Thyroid gland (tissue), 4 donors: ENCODE measurements around the gene CLIC3. TPM values are rescaled to one million over a fixed set of nuclear protein-coding genes. Genes with fewer than 3 reads are reported as not detected.

Experiments
- DNase-seq, 2 donors: peaks; one replicate each; pipeline ENCODE4 v3.0.0-alpha.2; 2019
- H3K27ac ChIP-seq, 3 donors: fragments of 200-600 bp; sonication (generic); 1 replicate in 2 of 3; 2 replicates in 1 of 3; pipeline ENCODE4 v1.5.1; 2016 to 2019; ENCODE audit warnings: mild to moderate bottlenecking in 1 of 3, moderate library complexity in 1 of 3
- H3K27me3 ChIP-seq: fragments of 200-600 bp; sonication (generic); one replicate; pipeline ENCODE4 v1.5.1; 2019
- H3K36me3 ChIP-seq, 2 donors: fragments of 200-600 bp; sonication (generic); one replicate each; pipeline ENCODE4 v1.5.1; 2016 to 2019
- H3K4me1 ChIP-seq, 2 donors: fragments of 200-600 bp; sonication (generic); one replicate each; pipeline ENCODE4 v1.5.1; 2017 to 2019
- H3K4me3 ChIP-seq, 3 donors: fragments of 200-600 bp; sonication (generic); replicated peaks in 1 of 3; 1 replicate in 2 of 3; 2 replicates in 1 of 3; pipeline ENCODE4 v1.5.1; 2016; ENCODE audit warnings: mild to moderate bottlenecking in 1 of 3
- H3K9me3 ChIP-seq: fragments of 200-600 bp; sonication (generic); one replicate; pipeline ENCODE4 v1.5.1; 2017
- POLR2A ChIP-seq, 2 donors: fragments of 450-650 bp; IDR thresholded peaks; one replicate each; pipeline ENCODE4 v1.6.1; 2017; ENCODE audit warnings: antibody characterized with exemption in 2 of 2, mild to moderate bottlenecking in 2 of 2, moderate library complexity in 1 of 2
- WGBS, 2 donors: methylation state at CpG; one replicate each; pipeline ENCODE4 v1.1.5; 2017; 5-methylcytosine and 5-hydroxymethylcytosine counted together
- intact Hi-C: fragments of 100-400 bp; cut with DNase I; formaldehyde crosslinking; loops from one replicate; pipeline ENCODE4 v1.15.1; 2023
- total RNA-seq, 4 donors: library from RNA; depleted of rRNA; stranded (reverse); fragments of >200 nt; gene quantifications; one replicate each; pipeline ENCODE4 v1.2.3, GENCODE V29; 2016
- TF ChIP-seq, protein P1 (sequence below), 6 experiments: fragments of 200-600 bp in 3 of 6; fragments of 450-650 bp in 3 of 6; sonication (generic) in 3 of 6; IDR thresholded peaks; one replicate each; pipeline ENCODE4 v1.5.1; 2016 to 2019; ENCODE audit warnings: antibody characterized with exemption in 6 of 6, mild to moderate bottlenecking in 2 of 6, inconsistent platforms in 1 of 6, moderate library complexity in 1 of 6

The CLIC3 gene
- total RNA-seq, 4 donors from 2014 or later, result 97.7 to 301 (median 268) TPM

DNA sequence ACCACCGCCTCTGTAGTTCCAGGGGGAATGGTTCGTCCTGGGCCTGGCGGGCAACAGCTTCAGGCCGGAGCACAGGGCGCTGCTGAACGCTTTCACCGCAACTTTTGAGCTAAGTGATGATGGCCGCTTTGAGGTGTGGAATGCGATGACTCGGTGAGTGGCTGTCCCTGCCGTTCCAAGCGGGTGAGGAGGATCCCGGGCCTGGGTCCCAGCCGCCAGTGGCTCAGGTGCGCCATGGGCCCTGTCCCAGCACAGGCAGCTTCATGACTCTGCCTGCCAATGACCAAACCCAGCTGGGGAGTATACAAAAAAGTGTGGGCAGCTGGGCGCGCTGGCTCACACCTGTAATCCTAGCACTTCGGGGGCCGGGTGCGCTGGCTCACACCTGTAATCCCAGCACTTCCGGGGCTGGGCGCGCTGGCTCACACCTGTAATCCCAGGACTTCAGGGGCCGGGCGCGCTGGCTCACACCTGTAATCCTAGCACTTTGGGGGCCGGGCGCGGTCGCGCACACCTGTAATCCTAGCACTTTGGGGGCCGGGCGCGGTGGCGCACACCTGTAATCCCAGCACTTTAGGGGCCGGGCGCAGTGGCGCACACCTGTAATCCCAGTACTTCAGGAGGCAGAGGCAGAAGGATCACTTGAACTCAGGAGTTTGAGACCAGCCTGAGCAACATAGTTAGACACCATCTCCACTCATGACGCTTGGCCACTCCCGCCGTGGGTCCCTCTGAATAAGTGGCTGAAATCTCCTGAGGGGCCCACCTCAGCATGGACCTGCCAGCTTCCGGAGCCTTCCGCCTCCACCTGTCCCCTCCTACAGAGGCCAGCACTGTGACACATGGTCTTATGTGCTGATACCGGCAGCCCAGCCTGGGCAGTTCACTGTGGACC, 43.2 kb downstream of the CLIC3 start:
- Histone ChIP-seq H3K27me3 (no peaks in the 10 kb centered on the region), H3K27ac (peak overlapping the region; percentile 78 to 96 (median 95)), H3K9me3 (no peaks in the 10 kb centered on the region), H3K36me3 (no peaks in the 10 kb centered on the region), H3K4me1 (peaks cover 38 to 52% of the 10 kb centered on the region in 2 donors), H3K4me3 (peak overlapping the region in 1 of 3 donors; percentile 23)
- WGBS, 2 donors, result 65 to 83% methylated on average over 17 to 40 of the region's 44 CpGs
- intact Hi-C loops, result loop anchor here (5.0 kb wide), 1 partner anchor 44 kb away; the partner anchor contains the start of gene CLIC3
- TF ChIP-seq, protein P1, sequence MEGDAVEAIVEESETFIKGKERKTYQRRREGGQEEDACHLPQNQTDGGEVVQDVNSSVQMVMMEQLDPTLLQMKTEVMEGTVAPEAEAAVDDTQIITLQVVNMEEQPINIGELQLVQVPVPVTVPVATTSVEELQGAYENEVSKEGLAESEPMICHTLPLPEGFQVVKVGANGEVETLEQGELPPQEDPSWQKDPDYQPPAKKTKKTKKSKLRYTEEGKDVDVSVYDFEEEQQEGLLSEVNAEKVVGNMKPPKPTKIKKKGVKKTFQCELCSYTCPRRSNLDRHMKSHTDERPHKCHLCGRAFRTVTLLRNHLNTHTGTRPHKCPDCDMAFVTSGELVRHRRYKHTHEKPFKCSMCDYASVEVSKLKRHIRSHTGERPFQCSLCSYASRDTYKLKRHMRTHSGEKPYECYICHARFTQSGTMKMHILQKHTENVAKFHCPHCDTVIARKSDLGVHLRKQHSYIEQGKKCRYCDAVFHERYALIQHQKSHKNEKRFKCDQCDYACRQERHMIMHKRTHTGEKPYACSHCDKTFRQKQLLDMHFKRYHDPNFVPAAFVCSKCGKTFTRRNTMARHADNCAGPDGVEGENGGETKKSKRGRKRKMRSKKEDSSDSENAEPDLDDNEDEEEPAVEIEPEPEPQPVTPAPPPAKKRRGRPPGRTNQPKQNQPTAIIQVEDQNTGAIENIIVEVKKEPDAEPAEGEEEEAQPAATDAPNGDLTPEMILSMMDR (IDR thresholded peaks at IDR 0.05), result no peak
- TF ChIP-seq POLR2A (IDR thresholded peaks at IDR 0.05), result no peak
- peak; percentile 56 to 58 for DNase-seq

DNA sequence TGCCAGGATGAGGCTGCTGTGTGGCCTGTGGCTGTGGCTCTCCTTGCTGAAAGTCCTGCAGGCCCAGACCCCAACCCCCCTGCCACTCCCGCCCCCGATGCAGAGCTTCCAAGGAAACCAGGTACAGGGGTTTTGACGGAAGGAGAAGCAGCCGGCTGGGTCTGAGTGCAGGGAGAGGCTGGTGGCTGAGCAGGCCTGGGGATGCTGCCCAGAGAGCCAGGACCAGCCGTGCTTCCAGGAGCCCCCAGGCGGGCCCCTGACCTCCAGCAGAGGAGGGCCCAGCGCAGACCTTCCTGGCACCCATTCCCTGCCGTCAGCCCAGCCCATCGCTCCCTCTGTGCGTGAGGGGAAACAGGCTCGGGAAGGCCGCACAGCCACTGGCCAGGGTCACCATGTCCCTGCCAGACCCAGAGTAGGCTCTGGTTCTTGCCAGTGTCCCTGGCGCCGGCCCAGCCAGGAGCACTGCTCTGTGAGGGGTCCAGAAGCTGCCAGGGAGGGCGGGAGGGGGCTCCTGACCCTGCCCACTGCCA, 44.0 kb downstream of the CLIC3 start:
- DNase-seq, result peak in 1 of 2 donors; percentile 77

DNA sequence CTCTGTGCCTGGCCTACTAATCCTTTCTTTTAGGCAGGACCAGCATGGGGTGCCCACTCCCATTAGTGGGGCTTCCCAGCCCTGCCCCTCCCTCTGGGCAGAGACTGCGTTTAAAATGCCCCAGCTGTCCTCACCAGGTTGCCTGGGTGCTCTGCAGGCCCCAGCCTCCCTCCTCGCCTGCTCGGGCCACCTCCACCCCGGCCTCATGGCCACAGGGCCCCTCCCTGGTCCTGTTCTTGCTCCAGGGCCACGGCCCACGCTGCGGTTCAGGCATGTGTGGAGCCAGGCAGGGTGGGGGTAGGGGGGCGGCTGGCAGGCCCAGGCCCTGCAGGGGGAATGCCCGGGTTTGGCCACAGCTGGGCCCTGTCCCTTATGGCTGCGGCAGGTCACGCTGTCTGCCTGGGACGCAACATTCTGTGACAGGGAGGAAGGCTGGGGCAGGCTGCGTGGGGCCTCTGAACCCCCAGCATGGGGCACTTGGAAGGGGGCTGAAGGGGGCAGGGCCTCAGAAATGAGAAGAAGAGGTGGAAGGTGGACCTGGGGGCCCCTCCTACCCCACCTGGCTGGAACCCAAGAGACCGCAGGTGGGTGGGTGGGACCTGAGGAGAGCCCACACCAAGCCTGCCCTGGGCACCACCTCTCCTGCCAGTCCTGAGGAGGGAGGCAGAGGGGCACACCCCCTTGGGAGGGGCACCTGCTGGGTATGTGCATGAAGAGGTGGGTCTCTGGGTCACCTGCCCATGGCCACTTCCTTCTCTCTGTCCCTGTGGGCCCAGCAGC, 44.6 kb downstream of the CLIC3 start, which contains the start of gene LCN12:
LCN12 (plus strand) TSS at position 733 of the 780 bp plus-strand sequence. CDS start 55 bp downstream, outside the sequence.
- DNase-seq, result peak; percentile 89 to 94
- TF ChIP-seq, protein P1 (IDR thresholded peaks at IDR 0.05), result no peak
- TF ChIP-seq POLR2A (IDR thresholded peaks at IDR 0.05), result peak in 1 of 2 donors; percentile 76
- 34 to 44% methylated on average over 5 to 14 of the region's 14 CpGs for WGBS, 2 donors
- peaks cover 52 to 66% of the 10 kb centered on the region in 2 donors for H3K4me1 ChIP-seq
- H3K27ac ChIP-seq, result peak within 1 kb of the TSS; percentile 78 to 96 (median 95)
- peak within 1 kb of the TSS in 1 of 3 donors; percentile 23 for H3K4me3 ChIP-seq
- no peaks in the 10 kb centered on the region for H3K27me3 ChIP-seq
- intact Hi-C loops, result loop anchor here (5.0 kb wide), 1 partner anchor 46 kb away; the partner anchor contains the start of gene CLIC3
- H3K36me3 ChIP-seq, result no peaks in the 10 kb centered on the region
- no peaks in the 10 kb centered on the region for H3K9me3 ChIP-seq

More for the DNA sequence above, 44.0 kb downstream of the CLIC3 start:
- 51% methylated on average over 6 of the region's 15 CpGs; no CpG with 5 or more reads in 1 of the 2 donors for WGBS, 2 donors
- H3K4me1 ChIP-seq, result peaks cover 45 to 60% of the 10 kb centered on the region in 2 donors
- TF ChIP-seq, protein P1 (IDR thresholded peaks at IDR 0.05), result no peak
- no peak for TF ChIP-seq POLR2A (IDR thresholded peaks at IDR 0.05)
- H3K4me3 ChIP-seq, result peak overlapping the region in 1 of 3 donors; percentile 23
- intact Hi-C loops, result loop anchor here (5.0 kb wide), 1 partner anchor 45 kb away; the partner anchor contains the start of gene CLIC3
- peak overlapping the region; percentile 78 to 96 (median 95) for H3K27ac ChIP-seq
- H3K36me3 ChIP-seq, result no peaks in the 10 kb centered on the region
- H3K9me3 ChIP-seq, result no peaks in the 10 kb centered on the region
- no peaks in the 10 kb centered on the region for H3K27me3 ChIP-seq

DNA sequence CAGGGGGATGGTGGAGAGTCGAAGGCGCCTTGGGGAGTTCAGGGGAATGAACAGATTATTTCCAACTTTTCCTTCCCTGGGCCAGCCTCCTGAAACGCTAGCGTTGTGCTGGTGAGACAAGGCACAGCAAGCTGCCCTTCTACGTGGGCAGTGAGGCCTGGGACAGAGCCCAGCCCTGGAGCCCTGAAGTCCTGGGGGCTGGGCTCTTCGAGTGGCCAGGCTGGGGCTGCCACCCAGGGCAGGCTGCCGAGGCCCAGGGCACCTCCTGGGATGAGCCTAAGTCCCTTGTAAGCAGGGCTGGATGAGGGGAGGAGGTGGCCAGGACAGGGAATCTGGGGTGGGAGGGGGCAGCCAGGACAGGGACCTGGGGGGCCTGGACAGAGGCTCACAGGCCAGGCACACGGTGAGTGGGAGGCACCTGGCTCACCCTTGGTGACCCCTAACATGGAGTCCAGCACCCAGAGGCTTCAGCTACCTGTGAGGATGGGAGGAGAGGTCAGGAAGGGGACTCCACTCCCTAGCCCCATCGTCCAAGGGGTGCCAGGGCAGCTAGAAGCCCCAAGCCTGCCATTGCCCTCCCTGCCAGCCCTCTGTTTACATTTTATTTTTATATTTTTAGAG, 45.6 kb downstream of the CLIC3 start:
- no peaks in the 10 kb centered on the region for H3K36me3 ChIP-seq
- WGBS, 2 donors, result 36 to 67% methylated on average over 3 to 9 of the region's 9 CpGs
- H3K27ac ChIP-seq, result peak overlapping the region; percentile 78 to 96 (median 95)
- TF ChIP-seq, protein P1 (IDR thresholded peaks at IDR 0.05), result no peak
- no peak for TF ChIP-seq POLR2A (IDR thresholded peaks at IDR 0.05)
- intact Hi-C loops, result loop anchor here (5.0 kb wide), 1 partner anchor 47 kb away; the partner anchor contains the start of gene CLIC3
- H3K4me3 ChIP-seq, result peak overlapping the region in 2 of 3 donors; percentile 2 to 53
- no peaks in the 10 kb centered on the region for H3K27me3 ChIP-seq
- peak; percentile 79 to 83 for DNase-seq
- peaks cover 56 to 76% of the 10 kb centered on the region in 2 donors for H3K4me1 ChIP-seq
- no peaks in the 10 kb centered on the region for H3K9me3 ChIP-seq
